Measurements from ENCODE around the gene CSMD2.

Gene CSMD2

DNA sequence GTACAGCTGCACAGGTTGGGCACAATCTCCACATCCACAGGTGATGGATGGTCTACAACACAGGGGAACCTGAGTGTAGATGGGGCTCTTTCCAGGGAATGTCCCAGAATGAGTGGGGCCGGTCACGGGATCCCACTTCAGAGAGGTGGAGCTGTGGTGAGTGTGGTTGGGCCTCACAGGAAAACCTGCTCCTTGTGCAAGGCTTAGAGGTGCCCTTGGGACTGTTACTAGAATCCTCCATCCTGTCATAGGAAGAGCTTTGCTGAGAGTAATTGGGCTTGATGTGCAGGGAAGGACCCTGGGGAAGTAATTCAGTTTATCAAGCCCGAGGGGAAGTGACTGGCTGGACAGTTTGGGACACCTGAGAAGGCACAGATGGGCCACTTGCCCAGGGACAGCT lies 554.6 kb downstream of the CSMD2 start:
- TF ChIP-seq ARNT (IDR thresholded peaks at IDR 0.05), result no peak
- no peak for TF ChIP-seq SUZ12 (IDR thresholded peaks at IDR 0.05)
- no peak for TF ChIP-seq FOXK2 (IDR thresholded peaks at IDR 0.05)
- TF ChIP-seq L3MBTL2 (conservative IDR thresholded peaks at IDR 0.05), result no peak
- TF ChIP-seq LEF1 (IDR thresholded peaks at IDR 0.05; ENCODE audit: borderline replicate concordance), result no peak
- no peak for TF ChIP-seq CTBP1 (IDR thresholded peaks at IDR 0.05; ENCODE audit: borderline replicate concordance)
- TF ChIP-seq ZNF384 (IDR thresholded peaks at IDR 0.05), result no peak
- no peak for TF ChIP-seq HDGF (IDR thresholded peaks at IDR 0.05; ENCODE audit: borderline replicate concordance)
- no peak for TF ChIP-seq FOXM1 (IDR thresholded peaks at IDR 0.05; ENCODE audit: borderline replicate concordance)
- no peak for TF ChIP-seq NFRKB (IDR thresholded peaks at IDR 0.05)
- TF ChIP-seq FOXA1 (IDR thresholded peaks at IDR 0.05), result no peak
- TF ChIP-seq TARDBP (IDR thresholded peaks at IDR 0.05), result no peak
- no peak for TF ChIP-seq SP1 (IDR thresholded peaks at IDR 0.05)
- TF ChIP-seq ELF4 (IDR thresholded peaks at IDR 0.05), result no peak
- TF ChIP-seq, protein P1, sequence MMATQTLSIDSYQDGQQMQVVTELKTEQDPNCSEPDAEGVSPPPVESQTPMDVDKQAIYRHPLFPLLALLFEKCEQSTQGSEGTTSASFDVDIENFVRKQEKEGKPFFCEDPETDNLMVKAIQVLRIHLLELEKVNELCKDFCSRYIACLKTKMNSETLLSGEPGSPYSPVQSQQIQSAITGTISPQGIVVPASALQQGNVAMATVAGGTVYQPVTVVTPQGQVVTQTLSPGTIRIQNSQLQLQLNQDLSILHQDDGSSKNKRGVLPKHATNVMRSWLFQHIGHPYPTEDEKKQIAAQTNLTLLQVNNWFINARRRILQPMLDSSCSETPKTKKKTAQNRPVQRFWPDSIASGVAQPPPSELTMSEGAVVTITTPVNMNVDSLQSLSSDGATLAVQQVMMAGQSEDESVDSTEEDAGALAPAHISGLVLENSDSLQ (IDR thresholded peaks at IDR 0.05), result no peak
- no peak for TF ChIP-seq BHLHE40 (IDR thresholded peaks at IDR 0.05; ENCODE audit: borderline replicate concordance)
- ChIA-PET CTCF (interaction anchor here (0.6 to 0.7 kb wide), 3 partner anchors 71 to 312 kb away, joined by 3 to 4 read pairs (median 3); no protein-coding TSS in a partner anchor), POLR2A (no interaction called here)

DNA sequence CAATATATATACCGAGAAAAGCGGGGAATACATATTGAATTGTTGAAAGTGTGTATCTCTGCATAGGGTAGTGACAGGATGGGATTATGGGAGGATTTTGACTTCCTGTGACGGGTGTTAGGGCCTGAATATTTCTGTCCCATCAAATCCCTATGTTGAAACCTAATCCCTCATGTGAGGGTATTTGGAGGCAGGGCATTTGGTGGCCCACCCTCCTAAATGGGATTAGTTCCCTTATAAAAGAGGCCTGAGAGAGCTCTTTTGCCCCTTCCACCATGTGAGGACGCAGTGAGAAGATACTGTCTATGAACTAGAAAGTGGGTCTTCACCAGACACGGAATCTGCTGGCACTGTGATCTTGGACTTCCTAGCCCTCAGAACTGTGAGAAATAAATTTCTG lies 555.3 kb downstream of the CSMD2 start:
- no peak for TF ChIP-seq ELF4 (IDR thresholded peaks at IDR 0.05)
- TF ChIP-seq ZNF384 (IDR thresholded peaks at IDR 0.05), result no peak
- TF ChIP-seq HDGF (IDR thresholded peaks at IDR 0.05; ENCODE audit: borderline replicate concordance), result no peak
- no peak for TF ChIP-seq LEF1 (IDR thresholded peaks at IDR 0.05; ENCODE audit: borderline replicate concordance)
- no peak for TF ChIP-seq TARDBP (IDR thresholded peaks at IDR 0.05)
- TF ChIP-seq, protein P1 (IDR thresholded peaks at IDR 0.05), result no peak
- TF ChIP-seq BHLHE40 (IDR thresholded peaks at IDR 0.05; ENCODE audit: borderline replicate concordance), result no peak
- TF ChIP-seq NFRKB (IDR thresholded peaks at IDR 0.05), result no peak
- no peak for TF ChIP-seq CTBP1 (IDR thresholded peaks at IDR 0.05; ENCODE audit: borderline replicate concordance)
- TF ChIP-seq ARNT (IDR thresholded peaks at IDR 0.05), result no peak
- no peak for TF ChIP-seq SUZ12 (IDR thresholded peaks at IDR 0.05)
- no peak for TF ChIP-seq FOXA1 (IDR thresholded peaks at IDR 0.05)
- TF ChIP-seq SP1 (IDR thresholded peaks at IDR 0.05), result no peak
- TF ChIP-seq FOXM1 (IDR thresholded peaks at IDR 0.05; ENCODE audit: borderline replicate concordance), result no peak
- TF ChIP-seq FOXK2 (IDR thresholded peaks at IDR 0.05), result no peak
- TF ChIP-seq L3MBTL2 (conservative IDR thresholded peaks at IDR 0.05), result no peak
- DNase-seq (ENCODE audit: extremely low spot score), result no peak
- ChIA-PET CTCF (interaction anchor here (0.7 kb wide), 1 partner anchor 70 kb away, joined by 4 read pairs; no protein-coding TSS in a partner anchor), POLR2A (no interaction called here)

More for the DNA sequence above, 554.6 kb downstream of the CSMD2 start:
- no peak for DNase-seq (ENCODE audit: extremely low spot score)

DNA sequence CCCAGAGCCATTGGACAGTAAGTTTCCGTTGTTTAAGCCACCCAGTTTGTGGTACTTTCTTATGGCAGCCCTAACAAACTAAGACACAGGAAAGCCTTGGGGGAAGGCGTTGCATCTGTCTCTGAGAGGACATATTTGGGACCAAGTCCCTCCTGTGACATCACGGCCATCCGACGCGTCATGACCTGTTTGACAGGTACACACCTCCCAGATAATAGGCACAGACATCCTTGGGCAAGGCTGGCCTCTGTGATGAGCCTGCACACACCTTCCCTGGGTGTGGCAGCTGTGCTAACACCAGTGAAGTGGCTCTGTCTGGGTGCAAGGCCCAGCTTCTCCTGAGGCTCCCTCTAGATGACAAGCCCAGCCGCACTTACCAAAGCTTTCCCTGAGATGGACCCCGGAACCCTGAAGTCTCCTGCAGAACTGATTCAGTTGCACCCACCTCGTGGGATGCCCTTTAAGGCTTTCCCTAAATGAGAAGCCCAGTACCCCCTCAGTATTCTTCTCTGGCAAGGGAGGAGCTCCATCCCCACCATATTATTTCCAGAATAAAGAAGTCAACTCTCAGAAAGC lies 556.1 kb downstream of the CSMD2 start:
- POLR2A ChIA-PET, result no interaction called here
- no peak for DNase-seq (ENCODE audit: extremely low spot score)
- CTCF ChIA-PET, result no interaction called here
- TF ChIP-seq ARNT (IDR thresholded peaks at IDR 0.05), result no peak
- TF ChIP-seq BHLHE40 (IDR thresholded peaks at IDR 0.05; ENCODE audit: borderline replicate concordance), result no peak
- no peak for TF ChIP-seq FOXM1 (IDR thresholded peaks at IDR 0.05; ENCODE audit: borderline replicate concordance)
- TF ChIP-seq FOXK2 (IDR thresholded peaks at IDR 0.05), result no peak
- TF ChIP-seq L3MBTL2 (conservative IDR thresholded peaks at IDR 0.05), result no peak
- TF ChIP-seq SP1 (IDR thresholded peaks at IDR 0.05), result no peak
- no peak for TF ChIP-seq LEF1 (IDR thresholded peaks at IDR 0.05; ENCODE audit: borderline replicate concordance)
- TF ChIP-seq CTBP1 (IDR thresholded peaks at IDR 0.05; ENCODE audit: borderline replicate concordance), result no peak
- TF ChIP-seq SUZ12 (IDR thresholded peaks at IDR 0.05), result no peak
- TF ChIP-seq HDGF (IDR thresholded peaks at IDR 0.05; ENCODE audit: borderline replicate concordance), result no peak
- TF ChIP-seq ZNF384 (IDR thresholded peaks at IDR 0.05), result no peak
- no peak for TF ChIP-seq ELF4 (IDR thresholded peaks at IDR 0.05)
- TF ChIP-seq NFRKB (IDR thresholded peaks at IDR 0.05), result no peak
- TF ChIP-seq, protein P1 (IDR thresholded peaks at IDR 0.05), result no peak
- no peak for TF ChIP-seq FOXA1 (IDR thresholded peaks at IDR 0.05)
- TF ChIP-seq TARDBP (IDR thresholded peaks at IDR 0.05), result no peak

DNA sequence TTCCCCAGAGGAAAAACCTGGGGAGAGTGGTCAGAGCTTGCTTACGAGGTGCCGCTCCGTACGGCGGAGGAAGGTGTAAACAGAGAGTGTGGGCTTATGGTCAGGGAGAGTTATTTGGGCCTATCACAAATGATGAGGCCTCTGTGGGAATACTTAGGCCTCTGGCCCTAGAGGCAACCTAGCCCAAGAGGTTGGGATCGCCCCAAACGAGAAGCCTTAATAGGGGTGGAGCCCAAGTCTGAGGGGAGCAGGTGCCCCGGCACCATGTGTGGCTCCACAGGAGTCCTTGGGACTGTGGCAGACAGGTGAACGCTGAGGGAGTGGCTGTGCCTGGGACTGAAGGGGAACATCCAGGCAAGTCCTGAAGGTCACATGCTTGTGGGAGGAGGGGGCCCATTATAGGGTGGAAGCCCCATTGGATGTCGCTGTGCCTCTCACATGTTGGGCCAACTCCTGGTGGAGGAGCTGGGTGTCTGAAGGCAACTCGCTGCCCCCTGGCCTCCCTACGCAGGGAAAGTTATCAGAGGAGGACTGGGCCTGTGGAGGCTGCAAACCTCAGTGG lies 557.5 kb downstream of the CSMD2 start:
- POLR2A ChIA-PET, result no interaction called here
- CTCF ChIA-PET, result no interaction called here
- no peak for DNase-seq (ENCODE audit: extremely low spot score)
- TF ChIP-seq SP1 (IDR thresholded peaks at IDR 0.05), result no peak
- TF ChIP-seq ARNT (IDR thresholded peaks at IDR 0.05), result no peak
- TF ChIP-seq FOXM1 (IDR thresholded peaks at IDR 0.05; ENCODE audit: borderline replicate concordance), result no peak
- TF ChIP-seq FOXK2 (IDR thresholded peaks at IDR 0.05), result no peak
- TF ChIP-seq HDGF (IDR thresholded peaks at IDR 0.05; ENCODE audit: borderline replicate concordance), result no peak
- no peak for TF ChIP-seq TARDBP (IDR thresholded peaks at IDR 0.05)
- TF ChIP-seq, protein P1 (IDR thresholded peaks at IDR 0.05), result no peak
- no peak for TF ChIP-seq L3MBTL2 (conservative IDR thresholded peaks at IDR 0.05)
- TF ChIP-seq FOXA1 (IDR thresholded peaks at IDR 0.05), result no peak
- TF ChIP-seq ZNF384 (IDR thresholded peaks at IDR 0.05), result no peak
- TF ChIP-seq ELF4 (IDR thresholded peaks at IDR 0.05), result no peak
- no peak for TF ChIP-seq CTBP1 (IDR thresholded peaks at IDR 0.05; ENCODE audit: borderline replicate concordance)
- no peak for TF ChIP-seq NFRKB (IDR thresholded peaks at IDR 0.05)

DNA sequence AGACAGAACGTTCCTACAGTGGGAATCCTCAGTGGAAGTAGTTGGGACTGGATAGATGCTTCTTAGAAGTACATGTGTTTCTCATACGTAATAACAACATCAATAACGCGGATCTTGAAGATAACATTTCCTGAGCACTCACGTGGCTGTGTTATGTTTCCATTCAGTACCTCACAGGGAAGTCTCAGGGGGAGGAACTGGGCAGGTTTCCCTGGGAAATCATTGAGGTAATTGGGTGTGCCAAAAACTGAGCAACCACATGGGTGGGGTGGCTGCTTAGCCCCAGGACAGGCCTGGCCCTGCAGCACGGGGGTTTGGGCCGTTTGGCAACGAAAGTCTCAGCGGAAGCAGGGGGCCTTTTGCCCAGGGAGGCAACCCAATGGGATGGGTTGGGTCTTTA lies 558.8 kb downstream of the CSMD2 start:
- POLR2A ChIA-PET, result no interaction called here
- CTCF ChIA-PET, result no interaction called here
- TF ChIP-seq, protein P1 (IDR thresholded peaks at IDR 0.05), result no peak
- TF ChIP-seq ZNF384 (IDR thresholded peaks at IDR 0.05), result no peak
- no peak for DNase-seq (ENCODE audit: extremely low spot score)

All from HEK293T (cell line).